PC-9 (cell line): ENCODE results near the gene F2.

Source experiments
- CTCF ChIP-seq: fragments of 200-600 bp; sonication (generic); conservative IDR thresholded peaks from 2 replicates; pipeline ENCODE4 v1.6.1; 2017; ENCODE audit warnings: mixed run types, antibody characterized with exemption, mild to moderate bottlenecking, moderate library complexity
- EZH2 ChIP-seq: fragments of 200-600 bp; sonication (generic); IDR thresholded peaks from 2 replicates; pipeline ENCODE4 v1.8.0; 2017; ENCODE audit warnings: antibody characterized with exemption, low read depth

DNA sequence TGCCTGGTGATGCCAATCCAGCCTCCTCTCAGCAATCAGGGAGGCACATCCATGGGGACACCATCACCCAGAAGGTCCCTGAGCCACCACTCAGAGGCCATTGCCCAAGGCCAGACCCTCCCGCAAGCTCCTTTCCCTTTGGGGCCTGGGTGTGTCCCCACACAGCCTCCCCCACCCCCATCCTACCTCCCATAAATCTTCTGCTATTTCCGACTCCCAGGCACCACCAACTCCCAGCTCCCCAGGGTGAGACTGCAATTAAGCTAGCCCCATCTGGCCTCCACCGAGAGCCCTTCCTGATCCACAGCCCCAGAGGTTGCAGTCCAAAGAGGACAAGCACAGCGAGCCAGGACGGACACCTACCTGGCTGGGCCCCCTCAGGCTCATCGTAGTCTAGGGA, 24.9 kb upstream of the F2 start:
- TF ChIP-seq CTCF (no peak), EZH2 (no peak)
